HK-2 (cell line): ENCODE results near the gene MEF2C.
"Not testable (repeated sequence)": the region's sequence is repeated elsewhere in the genome, so short reads cannot be mapped to it uniquely, and the experiment has no call there.

Experiments used
- DNase-seq: peaks from one replicate; pipeline ENCODE4 v3.0.0-alpha.2; 2018; ENCODE audit not compliant: unreplicated experiment

MEF2C gene

DNA sequence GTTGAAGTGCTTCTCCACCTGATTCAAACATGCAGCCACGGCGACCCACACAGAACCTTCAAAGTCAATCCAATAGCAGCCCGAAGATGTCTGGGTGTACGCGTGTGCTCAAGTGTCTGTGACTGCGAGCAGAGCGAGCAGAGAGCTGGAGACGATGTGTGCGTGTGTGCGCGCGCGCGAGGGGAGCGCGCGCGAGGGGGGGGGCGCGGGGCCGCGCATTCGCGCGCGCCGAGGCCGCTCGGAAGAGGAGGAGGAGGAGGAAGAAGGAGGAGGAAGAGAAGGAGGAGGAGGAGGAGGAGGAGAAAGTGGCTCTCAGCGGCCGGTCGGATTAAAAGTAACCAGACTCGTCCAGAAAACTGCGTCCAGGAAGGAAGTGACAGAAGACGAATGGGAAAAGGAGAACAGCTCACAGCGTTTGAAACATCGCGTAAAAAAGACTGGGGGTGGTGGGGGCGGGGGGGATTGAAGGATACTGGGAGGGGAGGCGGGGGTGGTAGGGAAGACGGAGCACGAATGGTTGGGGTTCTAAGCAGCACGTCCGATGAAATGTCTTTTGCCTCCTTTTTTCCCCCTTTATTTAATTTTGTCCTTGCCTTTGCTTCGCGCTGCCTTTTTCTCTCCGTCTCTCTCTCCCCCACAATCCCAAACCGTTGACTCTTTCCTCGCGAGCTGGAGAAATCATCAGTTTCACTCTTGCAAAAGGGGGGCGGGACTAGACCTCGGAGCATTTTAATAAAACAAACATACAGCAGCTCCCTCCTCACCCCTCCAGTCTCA is at the start of gene MEF2C:
Gene MEF2C, minus strand, starts transcription at position 126 of the 777 bp plus-strand sequence. CDS start 59,396 bp downstream, outside the sequence.
- peak; percentile 72 for DNase-seq

DNA sequence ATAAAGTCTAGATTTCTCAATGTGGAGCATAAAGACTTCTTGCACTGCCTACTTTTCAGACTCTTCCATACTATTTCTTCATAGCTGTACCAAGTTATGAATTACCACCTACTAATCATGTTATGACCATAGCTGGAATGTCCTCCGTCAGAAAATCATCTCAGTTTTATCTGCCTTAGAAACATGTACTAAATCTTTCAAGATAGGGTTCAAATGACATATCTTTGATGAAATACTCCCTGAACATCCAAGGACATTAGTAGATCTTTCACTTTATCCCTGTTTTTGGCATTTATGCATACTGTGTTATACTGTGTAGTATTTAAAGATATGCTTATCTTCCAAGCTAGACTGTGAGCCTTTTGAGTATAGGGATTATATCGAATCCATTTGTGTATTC is 49.6 kb upstream of the MEF2C start:
- DNase-seq: no peak

DNA sequence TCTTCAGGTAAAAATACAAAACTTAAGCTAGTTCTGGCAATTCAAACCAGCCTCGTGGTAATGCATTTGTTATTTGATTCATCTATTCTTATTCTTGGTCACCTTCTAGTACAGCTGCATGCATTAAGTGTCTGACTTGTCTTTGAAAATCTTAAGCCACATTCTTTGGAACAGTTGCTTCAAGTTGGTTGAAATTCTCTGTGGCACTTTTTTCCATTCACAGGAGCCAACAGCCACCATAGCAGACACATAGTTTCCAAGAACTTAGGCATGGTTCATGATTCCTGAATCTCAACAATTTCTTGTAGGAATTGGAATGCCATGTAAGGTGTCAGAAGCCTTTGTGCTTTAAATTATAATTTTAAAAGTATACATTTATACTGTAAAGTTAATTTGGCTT is 47.4 kb upstream of the MEF2C start:
- DNase-seq: no peak

DNA sequence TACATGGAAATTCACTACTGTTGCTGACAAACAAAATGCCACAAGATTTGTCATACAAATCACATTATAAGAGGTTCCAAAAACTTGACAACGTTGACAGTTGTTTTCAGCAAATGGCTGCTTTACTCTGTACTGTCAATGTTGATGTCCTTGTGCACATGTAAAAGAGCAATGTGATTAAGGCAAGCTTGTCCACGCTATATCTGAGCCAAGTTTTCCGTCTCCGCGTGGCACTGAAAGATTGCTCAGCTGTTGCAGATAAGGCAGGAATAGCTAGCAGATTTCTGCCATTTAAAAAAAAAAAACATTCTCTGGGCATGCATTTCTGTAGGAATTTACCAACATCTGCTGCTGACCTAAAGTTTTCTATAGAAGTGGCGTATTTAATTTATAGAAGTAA is 46.4 kb upstream of the MEF2C start:
- no peak for DNase-seq

DNA sequence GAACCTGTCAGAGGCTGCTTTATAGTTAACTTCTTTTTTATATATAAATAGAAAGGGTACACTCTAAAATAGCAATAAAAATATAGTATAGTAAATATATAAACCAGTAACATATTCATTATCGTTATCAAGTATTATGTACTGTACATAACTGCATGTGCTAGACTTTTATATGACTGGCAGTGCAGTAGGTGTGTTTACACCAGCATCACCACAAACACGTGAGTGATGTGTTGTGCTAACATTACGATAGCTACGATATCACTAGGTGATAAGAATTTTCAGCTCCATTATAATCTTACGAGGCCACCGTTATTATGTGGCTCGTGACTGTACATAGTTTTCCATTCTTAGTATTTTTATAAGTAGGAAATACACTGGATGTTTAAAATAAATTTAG is 43.8 kb upstream of the MEF2C start:
- DNase-seq: no peak

DNA sequence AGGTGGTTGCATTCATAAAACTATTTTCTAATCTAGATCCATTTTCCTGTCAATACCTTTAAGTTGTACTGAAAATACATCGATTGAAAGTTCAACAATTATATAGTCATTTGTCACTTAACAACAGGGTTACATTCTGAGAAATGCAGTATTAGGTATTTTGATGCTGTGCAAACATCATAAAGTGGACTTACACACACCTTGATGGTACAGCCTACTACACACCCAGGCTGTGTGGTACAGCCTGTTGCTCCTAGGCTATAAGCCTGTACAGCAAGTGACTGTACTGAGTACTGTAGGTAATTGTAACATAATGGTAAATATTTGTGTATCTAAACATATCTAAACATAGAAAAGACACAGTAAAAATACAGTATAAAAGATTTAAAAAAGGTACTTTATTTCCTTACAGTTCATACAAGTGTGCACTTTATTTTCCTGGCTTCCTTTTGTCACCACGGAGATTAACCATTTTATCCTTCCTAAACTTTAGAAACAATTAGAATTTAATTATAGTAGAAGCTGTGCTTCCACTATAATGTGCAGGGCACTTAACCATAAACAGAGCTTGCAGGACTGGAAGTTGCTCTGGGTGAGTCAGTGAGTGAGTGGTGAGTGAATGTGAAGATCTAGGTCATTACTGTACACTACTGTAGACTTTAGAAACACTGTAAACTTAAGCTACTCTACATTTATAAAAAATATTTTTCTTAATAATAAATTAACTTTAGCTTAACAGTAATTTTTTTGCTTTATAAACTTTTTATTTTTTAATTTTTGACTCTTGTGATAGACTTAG is 42.9 kb upstream of the MEF2C start:
- no peak for DNase-seq

DNA sequence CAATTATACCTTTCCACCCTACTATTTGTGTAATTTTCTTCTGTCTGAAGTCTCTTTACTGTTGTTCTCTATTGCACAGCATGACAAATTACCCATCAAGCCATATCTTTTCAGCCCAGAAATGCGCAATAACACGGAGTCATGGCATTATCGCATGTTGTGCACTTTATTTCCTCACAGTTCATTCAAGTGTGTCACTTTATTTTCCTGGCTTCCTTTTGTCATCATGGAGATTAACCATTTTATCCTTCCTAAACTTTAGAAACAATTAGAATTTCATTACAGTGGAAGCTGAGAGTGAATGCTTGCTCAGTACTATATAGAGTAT is 41.3 kb upstream of the MEF2C start:
- no peak for DNase-seq

DNA sequence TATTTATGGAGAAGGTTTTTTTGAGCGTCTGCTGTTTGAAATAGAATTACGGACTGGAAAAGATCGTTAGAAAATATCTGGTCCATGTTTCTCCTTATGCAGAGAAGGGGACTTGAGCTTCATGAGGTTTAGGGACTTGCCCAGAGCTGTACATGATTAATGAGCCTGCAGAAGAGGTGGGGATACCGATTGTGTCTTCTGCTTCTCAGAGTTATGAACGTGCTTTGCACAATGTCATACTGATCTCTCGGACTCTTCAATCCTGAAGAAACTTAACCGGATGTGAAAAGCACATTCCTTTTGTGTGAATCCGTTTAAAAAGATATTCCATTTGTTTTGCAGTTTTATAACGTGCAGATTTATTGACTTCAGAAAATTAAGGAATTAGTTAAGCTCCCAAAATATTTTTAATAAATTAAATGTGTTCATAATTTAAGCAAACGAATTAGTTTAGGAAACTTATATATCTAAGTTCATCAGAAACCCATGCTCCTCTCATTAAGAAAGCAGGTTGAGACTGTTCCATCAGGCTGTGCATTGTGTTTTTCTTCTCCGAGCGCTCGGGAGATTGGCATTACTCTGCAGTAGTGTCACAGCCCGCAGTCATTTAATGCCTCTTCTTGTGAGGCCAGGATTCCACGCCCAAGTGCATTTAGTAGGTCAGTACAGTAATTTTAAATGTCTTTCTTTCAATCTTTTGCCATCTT is 40.8 kb upstream of the MEF2C start:
- no peak for DNase-seq

DNA sequence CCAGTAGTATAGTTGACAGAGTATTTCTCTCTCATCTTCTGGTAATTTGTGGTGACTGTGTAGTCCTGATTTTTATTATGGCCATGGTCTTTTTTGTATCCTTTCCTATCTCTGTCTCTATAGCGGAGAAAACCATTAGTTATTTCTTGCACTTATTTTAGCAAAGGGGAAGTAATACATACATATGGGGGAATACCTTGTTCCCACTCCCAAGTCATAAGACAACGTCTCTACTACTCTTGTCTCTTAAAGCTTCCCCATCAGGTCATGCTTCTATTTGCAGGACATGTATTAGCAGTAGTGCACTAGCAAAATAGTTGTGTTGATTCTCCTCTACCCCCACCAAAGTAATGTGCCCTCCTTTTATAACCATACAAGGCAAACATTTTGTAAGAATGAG is 29.8 kb upstream of the MEF2C start:
- not testable (repeated sequence) for DNase-seq

DNA sequence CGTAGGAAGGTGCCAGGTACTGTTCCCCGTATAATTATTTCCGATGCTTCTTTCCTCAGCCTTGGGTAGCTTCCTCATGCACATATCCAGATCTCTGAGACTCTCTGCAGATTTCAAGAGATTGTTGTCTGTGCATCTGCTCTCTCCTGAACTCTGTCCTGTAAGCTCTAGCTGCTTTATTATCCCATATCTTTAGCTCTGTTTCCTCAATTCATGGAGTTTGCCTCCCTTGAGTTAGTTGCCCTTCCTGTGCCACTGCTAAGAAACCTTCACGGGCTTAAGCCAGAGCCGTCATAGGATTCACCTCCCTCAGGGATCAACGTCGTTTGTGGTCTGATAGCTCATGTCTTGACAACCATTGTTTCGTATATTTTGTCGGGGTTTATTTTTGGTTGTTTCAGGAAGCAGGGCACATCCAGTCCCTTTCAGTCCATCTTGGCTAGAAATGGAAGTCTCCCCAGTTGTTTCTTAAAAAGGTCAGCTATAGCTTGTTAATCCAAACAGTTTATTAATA is 28.1 kb upstream of the MEF2C start:
- DNase-seq: not testable (repeated sequence)

DNA sequence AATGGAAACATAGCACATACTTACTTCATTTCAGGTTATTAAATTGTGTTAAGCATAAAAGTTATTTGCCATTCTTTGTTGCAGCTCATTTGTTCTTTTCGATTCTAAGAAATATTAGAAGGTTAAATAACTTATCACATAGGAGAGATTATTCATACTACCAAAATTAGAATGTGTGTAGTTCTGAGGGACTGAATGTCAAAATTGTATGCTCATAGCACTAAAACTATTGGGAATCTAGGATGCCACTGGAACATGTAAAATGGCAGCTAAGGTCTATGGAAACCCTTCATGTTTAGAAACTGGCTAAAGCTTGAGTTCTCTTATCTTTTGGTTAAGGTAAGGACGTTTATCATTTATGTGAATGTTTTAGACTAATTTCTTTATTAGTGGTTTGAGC is 21.5 kb upstream of the MEF2C start:
- not testable (repeated sequence) for DNase-seq

DNA sequence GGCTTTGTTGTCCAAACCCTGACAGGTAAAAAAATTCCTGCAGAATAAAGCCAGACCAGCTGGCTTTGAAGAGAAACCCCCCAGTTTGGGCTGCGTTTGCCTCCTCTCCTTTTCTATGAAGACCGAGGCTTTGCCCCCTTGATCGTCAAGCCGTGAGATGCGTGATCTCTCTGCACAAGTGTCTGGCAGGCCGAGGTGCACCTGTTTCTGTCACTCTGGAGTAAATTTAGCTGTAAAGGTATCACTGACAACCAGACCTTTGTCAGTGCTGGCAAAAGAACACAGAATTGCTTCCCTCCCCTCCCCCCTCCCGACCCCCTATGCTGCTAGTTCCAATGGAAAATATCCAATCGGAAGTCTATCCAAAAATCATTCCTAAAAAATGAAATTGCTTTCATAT is 21.0 kb upstream of the MEF2C start:
- DNase-seq: not testable (repeated sequence)

DNA sequence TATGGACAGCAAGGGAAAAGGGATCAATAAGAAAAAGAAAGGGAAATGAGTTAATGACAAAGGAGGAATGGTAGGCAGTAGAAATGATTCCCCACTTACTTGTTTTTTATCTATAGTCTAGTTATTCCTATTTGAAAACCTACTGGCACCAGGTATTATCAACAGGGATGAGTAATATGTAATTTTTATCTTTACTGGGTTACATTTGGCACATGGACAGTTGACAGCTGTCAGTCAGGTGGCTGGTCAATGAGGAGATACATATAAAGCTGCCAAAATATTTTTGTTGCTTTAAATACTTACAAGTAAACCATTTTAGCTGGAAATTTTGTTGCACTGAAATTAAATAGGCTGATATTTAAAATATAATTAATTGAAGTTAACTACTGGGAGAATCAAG is 18.1 kb upstream of the MEF2C start:
- not testable (repeated sequence) for DNase-seq

DNA sequence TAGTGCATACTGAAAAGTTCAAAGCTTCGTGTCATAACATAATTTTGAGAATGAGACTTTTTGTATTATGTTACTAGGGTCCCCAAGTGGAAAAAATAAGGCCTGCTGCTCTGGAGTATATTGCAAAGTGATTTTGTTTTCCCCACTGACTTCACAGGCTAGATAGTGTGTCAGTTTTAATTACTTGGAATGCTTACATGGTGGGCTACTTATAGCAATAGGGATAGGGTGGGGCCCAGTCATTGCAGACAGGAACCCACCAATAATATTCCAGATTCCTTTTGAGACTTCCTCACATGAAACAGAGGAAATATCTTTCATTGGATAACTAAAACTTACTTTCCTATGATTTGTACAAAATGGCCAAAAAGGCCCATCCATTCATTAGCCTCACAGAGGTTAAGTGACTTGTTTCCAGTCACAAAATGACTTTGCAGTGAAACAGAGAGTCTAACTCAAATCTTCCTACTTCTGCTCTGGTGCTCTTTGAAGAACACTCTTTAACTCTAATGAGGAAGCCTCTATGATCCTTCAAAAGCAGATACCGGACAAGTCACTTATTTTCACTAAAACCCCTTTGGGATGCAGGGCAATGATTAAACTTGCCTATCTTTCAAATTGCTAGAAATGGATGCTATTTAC is 16.2 kb upstream of the MEF2C start:
- no peak for DNase-seq

DNA sequence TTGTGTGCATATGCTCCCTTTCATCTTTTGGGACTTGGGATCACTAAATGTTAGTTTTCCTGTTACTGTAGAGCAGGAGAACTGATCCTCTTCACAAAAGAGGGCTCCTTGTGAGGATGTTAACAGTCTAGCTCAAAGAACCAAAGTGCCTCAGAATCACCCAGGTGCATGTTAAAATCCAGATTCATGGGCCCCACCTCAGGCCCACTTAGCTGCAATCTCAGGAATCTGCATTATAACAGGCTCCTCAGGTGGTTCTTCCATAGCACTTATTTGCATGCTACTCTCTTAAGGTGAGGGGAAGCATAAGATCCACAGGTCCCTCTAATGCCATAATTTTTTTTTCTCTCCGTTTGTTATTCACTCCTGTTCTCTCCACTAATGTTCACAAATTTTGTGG is 14.8 kb upstream of the MEF2C start:
- DNase-seq: no peak

DNA sequence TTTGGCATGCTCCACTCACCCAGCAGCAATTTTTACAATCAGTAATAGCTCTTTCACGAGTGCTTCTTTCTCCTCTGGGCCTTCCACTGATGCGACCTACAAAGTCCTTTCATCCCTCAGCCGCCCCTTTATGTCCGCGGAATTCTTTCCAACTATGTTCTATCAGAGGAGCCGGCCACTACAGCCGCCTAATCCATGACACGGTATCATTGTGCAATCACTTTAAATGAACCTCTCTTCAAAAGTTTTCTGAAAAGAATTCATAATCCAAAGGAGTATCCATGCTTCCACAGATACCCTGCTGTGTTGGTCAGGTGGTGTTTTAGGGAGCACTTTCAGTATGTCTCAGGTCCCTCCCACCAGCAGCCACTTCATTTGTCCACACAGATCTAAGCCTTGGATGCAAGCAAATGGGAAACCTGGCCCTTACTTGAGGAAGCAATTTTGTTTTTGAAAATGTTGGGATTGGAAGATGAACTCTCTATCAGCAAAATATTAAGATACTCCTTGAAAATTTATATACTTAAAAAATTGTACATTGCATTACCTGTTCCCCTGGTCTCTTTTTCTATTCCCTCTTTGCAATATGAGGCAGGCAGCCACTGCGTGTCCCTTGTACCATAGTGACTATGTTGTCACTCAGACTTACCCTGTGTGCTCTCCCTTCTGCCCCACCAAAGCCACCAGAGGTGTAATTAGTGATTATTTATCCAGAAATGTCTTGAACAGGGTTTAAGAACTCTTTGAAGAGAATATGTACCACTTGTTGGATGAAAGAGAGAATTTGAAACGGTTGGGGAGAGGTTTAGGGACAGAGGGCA is 12.9 kb upstream of the MEF2C start:
- DNase-seq: no peak

DNA sequence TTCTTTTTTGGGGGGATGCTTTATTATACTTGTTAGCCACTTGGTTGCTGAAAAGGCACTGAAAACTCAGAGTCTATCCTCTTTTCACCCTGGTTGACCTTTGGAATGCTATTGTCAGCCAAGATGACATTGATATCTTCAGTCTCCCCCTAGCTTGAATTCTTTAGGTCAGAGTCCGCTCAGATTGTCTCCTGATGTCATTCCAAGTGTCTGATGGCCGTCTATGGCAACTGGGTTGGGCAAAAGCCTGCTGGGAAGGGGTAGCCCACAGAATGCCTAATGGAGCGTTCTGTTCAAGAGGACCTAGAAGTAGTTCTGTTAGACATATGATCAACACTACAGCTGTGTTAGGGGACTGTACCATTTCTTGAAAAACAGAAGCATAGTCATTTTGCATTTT is 9.7 kb upstream of the MEF2C start:
- DNase-seq: no peak

DNA sequence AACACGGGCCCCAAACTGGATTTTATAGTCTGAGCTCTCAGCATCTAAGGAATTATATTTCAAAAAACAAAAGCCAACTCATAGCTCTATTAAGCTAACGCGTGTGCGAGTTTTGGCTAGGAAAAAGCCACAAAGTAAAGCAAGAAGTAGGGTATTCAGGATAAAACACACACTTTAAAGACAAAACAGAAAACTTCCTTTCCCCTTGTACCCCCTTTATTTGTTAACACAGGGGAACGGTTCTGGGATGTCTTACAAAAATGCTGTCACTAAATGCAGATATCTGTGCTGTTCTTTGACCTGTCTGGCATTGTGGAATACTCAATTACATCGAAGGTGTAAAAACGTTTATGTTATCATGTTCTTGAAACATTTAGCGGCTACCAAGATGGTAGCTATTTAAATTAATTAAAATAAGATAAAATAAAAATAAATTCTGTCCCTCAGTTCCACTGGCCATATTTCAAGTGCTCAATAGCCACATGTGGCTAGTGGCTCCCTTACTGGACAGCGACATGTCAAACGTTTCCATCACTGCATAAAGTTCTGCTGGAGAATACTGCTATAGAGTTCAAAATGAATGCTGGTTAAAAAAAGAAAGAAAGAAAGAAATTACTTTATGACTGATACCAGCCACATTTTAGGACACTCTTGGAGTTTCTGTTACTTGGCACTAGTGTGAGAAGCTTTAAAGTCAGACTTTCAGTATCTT is 7.2 kb upstream of the MEF2C start:
- no peak for DNase-seq

DNA sequence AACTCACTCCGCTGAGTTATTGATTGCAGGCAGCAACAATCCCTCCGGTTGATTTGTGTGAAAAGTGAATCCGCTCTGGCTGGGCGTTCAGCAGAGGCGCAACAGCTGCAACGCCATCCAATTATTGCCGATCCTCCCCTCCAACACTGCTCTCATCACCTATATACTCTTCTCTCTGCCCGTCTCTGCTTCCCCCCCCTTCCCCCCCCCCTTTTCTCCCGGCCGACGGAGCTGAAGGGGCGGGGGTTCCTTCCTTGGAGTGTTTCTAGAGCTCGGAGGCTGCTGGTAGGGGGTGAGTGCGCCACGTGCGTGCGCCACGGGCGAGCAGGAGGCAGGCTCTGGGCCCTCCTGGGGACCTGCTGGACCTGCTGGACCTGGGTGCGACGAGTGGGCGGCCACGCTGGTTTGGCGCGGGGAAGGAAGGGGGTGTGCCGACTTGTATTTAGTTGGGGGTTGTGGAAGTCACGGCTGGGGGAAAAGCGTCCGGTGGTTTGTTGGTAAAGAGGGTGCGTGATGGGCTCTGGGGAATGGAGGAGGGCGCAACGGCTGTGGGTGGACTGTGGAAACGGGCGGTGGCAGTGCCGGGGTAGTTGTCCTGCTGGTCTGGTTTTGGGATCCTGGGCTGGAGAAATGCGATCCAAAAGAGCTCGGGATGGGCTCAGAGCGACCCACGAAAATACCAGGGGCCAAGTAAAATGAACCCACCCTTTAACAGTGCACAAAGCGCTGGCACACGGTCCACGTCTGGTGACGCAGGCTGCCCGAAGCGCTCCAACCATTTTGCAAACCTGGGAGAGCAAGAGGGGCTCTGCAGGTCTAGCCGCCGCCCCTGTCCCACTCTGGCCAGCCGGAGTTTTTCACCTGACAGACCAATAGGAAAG is 6.4 kb upstream of the MEF2C start:
- no peak for DNase-seq

DNA sequence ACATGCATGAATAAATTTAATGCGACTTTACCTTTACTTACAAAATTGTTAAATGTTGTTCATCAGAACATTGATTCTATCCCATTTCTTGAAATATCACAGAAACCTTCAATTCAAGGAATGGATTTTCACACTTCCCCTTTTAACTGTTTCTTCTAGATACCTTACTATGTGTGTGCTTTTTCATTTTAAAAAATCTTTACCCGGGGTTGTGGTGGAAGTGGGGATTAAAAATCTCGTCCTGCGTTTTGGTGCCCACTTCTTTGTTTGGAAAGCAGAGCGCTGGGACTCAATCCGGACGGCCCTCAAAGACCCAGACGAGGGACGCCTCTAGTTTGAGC is 5.8 kb upstream of the MEF2C start:
- DNase-seq: no peak
